HEK293 (cell line): ENCODE measurements around the gene ANGPTL2.

ENCODE experiments used
- FEZF1 ChIP-seq: fragments of 450-650 bp; formaldehyde crosslinking; IDR thresholded peaks from 2 replicates; pipeline ENCODE4 v1.5.1; 2016; ENCODE audit warnings: missing biosample characterization, missing genetic modification characterization
- ZBTB17 ChIP-seq: fragments of 450-650 bp; formaldehyde crosslinking; IDR thresholded peaks from 2 replicates; pipeline ENCODE4 v1.5.1; 2016; ENCODE audit warnings: missing biosample characterization, missing genetic modification characterization
- ZNF114 ChIP-seq: fragments of 450-650 bp; formaldehyde crosslinking; IDR thresholded peaks from 2 replicates; pipeline ENCODE4 v1.5.0; 2017; ENCODE audit warnings: missing biosample characterization, missing genetic modification characterization
- ZNF138 ChIP-seq: fragments of 450-650 bp; formaldehyde crosslinking; IDR thresholded peaks from 2 replicates; pipeline ENCODE4 v1.5.1; 2016; ENCODE audit warnings: missing biosample characterization, missing genetic modification characterization, borderline replicate concordance
- ZNF501 ChIP-seq: fragments of 450-650 bp; formaldehyde crosslinking; IDR thresholded peaks from 2 replicates; pipeline ENCODE4 v1.5.1; 2016; ENCODE audit warnings: missing biosample characterization, missing genetic modification characterization
- ZNF513 ChIP-seq: fragments of 450-650 bp; IDR thresholded peaks from 2 replicates; pipeline ENCODE4 v1.5.1; 2018; ENCODE audit warnings: missing biosample characterization, missing genetic modification characterization
- ZNF549 ChIP-seq: fragments of 450-650 bp; IDR thresholded peaks from 2 replicates; pipeline ENCODE4 v1.5.1; 2018; ENCODE audit warnings: missing biosample characterization, missing genetic modification characterization, mild to moderate bottlenecking, inconsistent platforms, moderate library complexity
- ZNF600 ChIP-seq: fragments of 450-650 bp; formaldehyde crosslinking; IDR thresholded peaks from 2 replicates; pipeline ENCODE4 v1.5.1; 2016; ENCODE audit warnings: missing biosample characterization, missing genetic modification characterization
- ZSCAN23 ChIP-seq: fragments of 450-650 bp; formaldehyde crosslinking; IDR thresholded peaks from 2 replicates; pipeline ENCODE4 v1.5.1; 2016; ENCODE audit warnings: missing biosample characterization, missing genetic modification characterization
- TF ChIP-seq, protein P1 (sequence below): fragments of 450-650 bp; formaldehyde crosslinking; IDR thresholded peaks from 2 replicates; pipeline ENCODE4 v1.5.1; 2016; ENCODE audit warnings: missing biosample characterization, missing genetic modification characterization

- TF ChIP-seq ZNF513 (tag by site-specific recombination), result no peak
- TF ChIP-seq ZNF114 (tag by site-specific recombination), result no peak
- no peak for TF ChIP-seq ZNF138 (tag by site-specific recombination)
- TF ChIP-seq ZBTB17, result no peak
- TF ChIP-seq, protein P1, sequence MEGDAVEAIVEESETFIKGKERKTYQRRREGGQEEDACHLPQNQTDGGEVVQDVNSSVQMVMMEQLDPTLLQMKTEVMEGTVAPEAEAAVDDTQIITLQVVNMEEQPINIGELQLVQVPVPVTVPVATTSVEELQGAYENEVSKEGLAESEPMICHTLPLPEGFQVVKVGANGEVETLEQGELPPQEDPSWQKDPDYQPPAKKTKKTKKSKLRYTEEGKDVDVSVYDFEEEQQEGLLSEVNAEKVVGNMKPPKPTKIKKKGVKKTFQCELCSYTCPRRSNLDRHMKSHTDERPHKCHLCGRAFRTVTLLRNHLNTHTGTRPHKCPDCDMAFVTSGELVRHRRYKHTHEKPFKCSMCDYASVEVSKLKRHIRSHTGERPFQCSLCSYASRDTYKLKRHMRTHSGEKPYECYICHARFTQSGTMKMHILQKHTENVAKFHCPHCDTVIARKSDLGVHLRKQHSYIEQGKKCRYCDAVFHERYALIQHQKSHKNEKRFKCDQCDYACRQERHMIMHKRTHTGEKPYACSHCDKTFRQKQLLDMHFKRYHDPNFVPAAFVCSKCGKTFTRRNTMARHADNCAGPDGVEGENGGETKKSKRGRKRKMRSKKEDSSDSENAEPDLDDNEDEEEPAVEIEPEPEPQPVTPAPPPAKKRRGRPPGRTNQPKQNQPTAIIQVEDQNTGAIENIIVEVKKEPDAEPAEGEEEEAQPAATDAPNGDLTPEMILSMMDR (tag by site-specific recombination), result no peak
- TF ChIP-seq FEZF1 (tag by site-specific recombination), result no peak
- TF ChIP-seq ZNF549 (tag by site-specific recombination), result no peak
- no peak for TF ChIP-seq ZNF501 (tag by site-specific recombination)
- no peak for TF ChIP-seq ZSCAN23 (tag by site-specific recombination)
- TF ChIP-seq ZNF600 (tag by site-specific recombination), result no peak
Observed at GRCh38 chr9:127065592-127065991, 56.8 kb downstream of the ANGPTL2 start.
